HG03521 (cell line): Measurements from ENCODE around the gene SSNA1.
"Not testable (repeated sequence)": the region's sequence is repeated elsewhere in the genome, so short reads cannot be mapped to it uniquely, and the experiment has no call there.

Experiments
- ATAC-seq: cut with Tn5 transposase; IDR thresholded peaks from one replicate; pipeline ENCODE4 v1.9.1; 2021; ENCODE audit warnings: mild to moderate bottlenecking, moderate library complexity; ENCODE audit not compliant: unreplicated experiment

SSNA1 gene

DNA sequence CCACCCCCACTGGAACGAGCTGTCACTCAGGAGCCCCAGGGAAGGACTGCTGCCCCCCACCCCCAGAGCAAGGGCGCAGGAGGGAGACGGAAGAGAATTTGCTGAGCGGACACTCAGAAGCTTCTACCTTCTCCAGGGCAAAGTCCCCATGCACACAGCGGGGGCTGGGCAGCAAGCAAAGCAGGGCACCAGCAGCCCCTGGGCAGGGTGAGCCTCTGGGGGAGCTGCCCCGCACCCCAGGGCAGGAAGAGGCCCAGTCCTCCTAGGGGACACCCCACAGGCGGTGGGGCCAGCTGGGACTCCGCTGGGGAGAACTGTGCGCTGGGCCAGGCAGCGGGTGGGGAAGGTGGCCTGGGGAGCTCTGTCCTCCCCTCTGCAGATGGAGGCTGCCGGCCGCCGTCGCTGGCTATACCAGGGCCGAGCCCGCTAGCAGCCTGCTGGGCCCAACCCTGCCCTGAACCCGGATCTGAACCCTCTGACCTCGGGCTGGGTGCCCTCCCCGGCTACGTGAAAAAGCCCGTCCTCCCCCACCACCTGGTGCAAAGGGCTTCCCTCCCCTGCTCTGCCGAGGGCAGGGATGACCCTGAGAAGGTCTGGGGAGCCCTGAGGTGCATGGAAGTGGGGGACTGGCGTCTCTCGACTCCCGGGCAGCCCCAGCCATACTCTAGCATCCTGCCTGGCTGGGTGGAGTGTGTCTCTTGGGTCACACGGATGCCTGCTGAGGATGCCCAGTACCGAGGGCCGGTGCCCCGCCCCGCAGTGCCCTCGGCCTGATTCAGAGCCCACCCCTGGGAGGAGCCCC lies 41.6 kb downstream of the SSNA1 start:
- ATAC-seq, result no peak

DNA sequence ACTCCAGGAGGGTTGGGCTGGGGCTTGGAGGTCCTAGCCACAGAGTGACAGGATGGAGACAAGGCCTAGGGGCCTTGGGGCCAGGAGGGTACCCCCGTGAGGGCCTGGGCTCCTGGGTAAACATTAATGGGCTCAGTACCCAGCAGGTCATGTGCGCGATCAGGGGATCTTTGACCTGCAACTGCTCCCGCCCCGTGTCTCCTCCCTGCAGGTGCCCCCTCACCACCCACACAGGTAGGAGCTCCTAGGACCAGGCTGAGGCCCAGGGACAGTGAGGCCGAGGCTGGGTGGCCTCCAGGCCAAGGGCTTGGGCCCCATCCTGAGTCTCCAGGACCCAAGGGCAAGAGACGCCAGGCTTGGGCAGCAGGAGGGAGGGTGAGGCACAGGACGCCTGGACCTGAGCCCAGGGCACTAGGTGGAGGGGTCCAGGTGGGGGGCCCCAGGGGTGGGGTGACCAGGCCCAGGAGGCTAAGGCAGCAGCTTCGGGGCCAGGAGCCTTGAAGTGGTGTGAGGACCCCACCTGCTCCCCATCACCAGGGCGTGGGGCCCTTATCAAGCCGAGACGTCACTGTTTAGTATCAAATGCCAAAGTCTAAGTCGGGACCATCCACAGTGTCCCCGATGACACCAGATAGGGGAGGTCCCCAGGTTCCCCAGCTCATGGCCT lies 42.4 kb downstream of the SSNA1 start, which contains the start of gene SLC34A3:
TSS of gene SLC34A3 (plus strand) at position 197 of the 667 bp plus-strand sequence. CDS start 802 bp downstream, outside the sequence.
- no peak for ATAC-seq

DNA sequence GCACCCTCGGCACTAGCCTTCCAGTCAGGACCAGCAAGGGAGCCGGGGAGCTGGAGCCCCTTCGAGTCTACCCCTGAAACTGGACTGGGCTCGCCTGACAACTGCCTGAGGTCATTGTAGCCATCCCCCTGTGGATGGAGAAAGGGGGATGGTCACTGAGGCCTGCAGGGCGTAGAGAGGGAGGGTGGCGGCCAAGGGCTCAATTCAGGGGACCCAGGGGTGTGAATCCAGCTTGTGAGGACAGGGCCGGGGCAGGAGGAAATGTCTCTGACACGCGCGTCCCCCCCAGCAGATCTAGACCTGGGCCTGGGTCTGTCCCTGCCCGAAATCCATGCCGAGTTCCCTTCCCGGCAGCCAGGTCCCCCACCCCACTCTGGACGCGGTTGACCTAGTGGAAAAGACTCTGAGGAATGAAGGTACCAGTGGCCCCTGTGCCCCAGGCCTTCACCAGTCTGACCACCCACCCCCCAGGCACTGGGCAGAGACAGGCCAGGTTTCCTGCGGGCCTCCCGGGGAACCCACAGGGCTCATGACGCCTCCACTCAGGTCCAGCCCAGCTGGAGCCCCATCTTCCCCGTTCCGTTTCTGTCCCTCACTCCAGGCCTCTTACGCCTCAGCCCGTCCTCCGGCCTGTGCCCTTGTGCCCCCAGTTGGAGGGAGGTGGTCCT lies 43.0 kb downstream of the SSNA1 start:
- ATAC-seq, result no peak

DNA sequence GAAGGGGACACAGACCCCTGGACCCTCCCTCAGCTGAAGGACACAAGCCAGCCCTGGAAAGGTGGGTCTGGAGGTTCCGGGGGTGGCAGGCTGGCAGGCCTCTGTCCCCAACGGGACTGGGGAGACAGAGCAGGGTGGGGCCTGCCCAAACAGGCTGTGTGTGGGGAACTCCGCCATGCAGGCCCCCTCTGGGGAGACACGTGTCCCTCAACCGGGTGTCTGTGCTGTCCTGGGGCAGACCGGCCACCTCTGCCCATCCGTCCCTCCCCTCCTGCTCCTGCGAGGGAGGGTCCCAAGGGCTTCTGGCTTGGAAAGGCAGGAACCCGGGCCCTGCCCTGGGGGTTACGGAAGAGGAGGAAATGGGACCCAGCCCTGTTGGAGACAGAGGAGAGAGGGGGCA lies 43.6 kb downstream of the SSNA1 start:
- ATAC-seq, result no peak

DNA sequence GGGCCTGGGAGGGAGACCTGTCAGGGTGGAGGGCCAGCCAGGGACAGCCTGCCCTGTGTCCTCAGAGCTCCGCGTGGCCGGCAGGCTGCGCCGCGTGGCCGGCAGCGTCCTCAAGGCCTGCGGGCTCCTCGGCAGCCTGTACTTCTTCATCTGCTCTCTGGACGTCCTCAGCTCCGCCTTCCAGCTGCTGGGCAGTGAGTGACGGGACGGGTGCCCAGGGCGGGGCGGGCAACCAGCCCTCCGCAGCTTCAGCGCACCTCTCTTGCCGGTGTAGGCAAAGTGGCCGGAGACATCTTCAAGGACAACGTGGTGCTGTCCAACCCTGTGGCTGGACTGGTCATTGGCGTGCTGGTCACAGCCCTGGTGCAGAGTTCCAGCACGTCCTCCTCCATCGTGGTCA lies 44.0 kb downstream of the SSNA1 start:
- ATAC-seq, result no peak

DNA sequence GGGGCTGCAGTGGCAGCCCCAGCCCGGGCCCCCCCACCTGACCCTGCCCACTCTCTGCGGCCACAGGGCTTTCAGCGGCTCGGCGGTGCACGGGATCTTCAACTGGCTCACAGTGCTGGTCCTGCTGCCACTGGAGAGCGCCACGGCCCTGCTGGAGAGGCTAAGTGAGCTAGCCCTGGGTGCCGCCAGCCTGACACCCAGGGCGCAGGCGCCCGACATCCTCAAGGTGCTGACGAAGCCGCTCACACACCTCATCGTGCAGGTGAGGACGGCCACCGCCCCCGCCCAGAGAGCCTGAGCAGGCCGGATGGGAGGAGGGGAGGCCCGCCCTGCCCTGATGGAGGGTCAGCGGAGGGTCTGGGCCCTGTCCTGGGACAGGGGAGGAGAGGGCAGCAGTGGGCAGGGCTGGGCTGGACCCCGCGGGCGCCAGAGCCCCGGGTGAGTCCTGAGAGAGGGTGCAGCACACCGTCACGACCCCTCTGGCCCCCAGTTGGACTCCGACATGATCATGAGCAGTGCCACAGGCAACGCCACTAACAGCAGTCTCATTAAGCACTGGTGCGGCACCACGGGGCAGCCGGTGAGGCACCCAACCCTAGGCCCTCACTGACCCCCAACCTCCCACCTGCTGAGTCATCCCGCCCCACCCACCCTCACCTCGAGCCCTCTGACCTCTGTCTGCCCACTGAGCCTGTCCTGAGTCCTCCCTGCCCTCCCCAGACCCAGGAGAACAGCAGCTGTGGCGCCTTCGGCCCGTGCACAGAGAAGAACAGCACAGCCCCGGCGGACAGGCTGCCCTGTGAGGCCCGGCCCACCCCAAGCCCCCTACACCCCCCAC lies 44.9 kb downstream of the SSNA1 start:
- ATAC-seq, result no peak

DNA sequence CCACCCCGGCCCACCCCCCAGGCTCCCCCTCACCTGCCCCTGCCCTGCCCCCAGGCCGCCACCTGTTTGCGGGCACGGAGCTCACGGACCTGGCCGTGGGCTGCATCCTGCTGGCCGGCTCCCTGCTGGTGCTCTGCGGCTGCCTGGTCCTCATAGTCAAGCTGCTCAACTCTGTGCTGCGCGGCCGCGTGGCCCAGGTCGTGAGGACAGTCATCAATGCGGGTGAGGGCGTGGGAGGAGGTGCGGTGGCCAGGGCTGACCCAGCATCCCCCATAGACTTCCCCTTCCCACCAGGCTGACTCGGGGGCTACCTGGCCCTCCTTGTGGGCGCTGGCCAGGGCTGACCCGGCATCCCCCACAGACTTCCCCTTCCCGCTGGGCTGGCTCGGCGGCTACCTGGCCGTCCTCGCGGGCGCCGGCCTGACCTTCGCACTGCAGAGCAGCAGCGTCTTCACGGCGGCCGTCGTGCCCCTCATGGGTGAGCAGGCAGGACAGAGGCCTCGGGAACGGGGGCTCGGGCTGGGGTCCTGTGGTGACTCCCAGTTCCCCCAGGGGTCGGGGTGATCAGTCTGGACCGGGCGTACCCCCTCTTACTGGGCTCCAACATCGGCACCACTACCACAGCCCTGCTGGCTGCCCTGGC lies 45.7 kb downstream of the SSNA1 start:
- ATAC-seq, result no peak

DNA sequence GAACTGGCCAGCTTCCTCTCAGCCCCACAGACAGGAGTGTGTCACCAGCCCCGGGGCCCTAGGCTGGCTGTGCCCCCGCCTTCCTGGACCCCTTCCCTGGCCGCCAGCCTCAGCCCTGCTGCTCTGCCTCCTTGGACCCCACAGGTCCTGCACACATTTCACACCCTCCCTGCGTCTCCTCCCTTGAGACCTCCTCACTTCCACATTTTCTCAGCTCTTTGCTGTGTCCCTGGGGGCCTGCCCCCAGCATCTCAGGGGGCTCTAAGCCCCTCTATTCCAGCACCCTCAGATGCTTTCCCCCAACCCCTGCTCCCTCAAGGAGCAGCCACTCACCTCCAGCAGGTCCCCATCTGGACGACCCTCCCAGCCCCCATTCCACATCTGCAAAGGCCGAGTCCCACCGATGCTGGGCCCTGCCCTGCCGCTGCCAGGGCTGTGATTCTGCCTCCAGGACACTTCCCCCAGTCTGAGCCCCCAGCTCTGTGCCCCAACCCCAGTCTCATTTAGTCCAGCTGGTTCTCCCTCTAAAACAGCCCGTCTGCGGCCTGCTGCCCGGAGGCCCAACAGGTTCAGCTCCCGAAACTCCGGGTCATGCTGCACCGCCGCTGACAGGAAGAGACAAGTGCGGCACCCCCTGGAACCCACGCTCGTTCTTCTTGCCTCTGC lies 46.4 kb downstream of the SSNA1 start:
- ATAC-seq, result no peak

DNA sequence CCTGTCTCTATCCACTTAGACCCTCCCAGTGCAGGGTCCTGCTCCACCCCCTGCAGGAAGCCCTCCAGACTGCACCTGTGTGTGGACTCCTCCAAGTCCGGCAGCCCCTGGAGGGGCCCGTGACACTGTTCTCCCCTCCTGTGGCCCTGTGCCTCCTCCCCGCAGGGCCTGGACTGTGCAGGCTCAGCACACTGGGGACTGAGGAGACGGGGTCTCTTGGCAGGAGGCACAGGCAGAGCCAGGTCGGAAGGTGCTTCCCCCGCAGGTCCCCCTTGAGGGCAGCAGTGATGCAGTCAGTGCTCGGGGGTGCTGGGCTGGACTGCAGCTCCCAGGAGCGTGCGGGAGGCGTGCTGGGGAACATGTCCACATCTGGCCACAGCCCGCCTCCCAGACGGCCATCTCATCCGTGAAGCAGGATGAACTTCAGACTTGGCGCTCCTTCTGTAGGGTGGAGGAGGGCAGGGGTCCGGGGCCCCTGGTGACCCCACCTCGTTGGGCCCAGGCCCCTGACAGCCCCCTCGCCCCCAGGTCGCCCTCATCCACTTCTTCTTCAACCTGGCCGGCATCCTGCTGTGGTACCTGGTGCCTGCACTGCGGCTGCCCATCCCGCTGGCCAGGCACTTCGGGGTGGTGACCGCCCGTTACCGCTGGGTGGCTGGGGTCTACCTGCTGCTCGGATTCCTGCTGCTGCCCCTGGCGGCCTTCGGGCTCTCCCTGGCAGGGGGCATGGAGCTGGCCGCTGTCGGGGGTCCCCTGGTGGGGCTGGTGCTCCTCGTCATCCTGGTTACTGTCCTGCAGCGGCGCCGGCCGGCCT lies 47.2 kb downstream of the SSNA1 start:
- ATAC-seq, result no peak

DNA sequence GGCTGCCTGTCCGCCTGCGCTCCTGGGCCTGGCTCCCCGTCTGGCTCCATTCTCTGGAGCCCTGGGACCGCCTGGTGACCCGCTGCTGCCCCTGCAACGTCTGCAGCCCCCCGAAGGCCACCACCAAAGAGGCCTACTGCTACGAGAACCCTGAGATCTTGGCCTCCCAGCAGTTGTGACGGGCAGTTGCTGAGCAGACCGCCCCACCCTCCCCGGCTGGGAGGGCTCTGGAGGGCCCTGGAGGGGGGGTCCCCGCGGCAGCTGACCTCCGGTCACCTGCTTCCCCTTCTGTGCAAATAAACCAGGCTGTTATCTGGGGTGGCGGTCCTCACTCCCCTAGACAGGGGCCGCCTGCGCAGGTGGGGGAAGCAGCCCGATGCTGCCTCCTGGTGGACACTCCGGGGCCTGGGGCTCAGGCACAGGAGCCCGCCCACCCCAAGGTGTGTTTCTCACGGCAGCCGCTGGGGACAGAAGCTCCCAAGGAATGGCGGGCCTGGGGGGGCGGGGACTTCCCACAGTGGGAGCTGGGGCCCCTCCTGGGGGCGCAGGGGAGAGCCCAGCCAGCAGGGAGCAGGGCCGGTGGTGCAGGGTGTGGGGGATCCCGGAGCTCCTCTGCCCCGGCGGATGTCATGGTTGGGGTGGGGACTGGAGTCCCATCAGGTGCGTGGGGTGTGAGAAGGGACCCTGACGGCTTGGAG lies 47.9 kb downstream of the SSNA1 start:
- ATAC-seq, result no peak

DNA sequence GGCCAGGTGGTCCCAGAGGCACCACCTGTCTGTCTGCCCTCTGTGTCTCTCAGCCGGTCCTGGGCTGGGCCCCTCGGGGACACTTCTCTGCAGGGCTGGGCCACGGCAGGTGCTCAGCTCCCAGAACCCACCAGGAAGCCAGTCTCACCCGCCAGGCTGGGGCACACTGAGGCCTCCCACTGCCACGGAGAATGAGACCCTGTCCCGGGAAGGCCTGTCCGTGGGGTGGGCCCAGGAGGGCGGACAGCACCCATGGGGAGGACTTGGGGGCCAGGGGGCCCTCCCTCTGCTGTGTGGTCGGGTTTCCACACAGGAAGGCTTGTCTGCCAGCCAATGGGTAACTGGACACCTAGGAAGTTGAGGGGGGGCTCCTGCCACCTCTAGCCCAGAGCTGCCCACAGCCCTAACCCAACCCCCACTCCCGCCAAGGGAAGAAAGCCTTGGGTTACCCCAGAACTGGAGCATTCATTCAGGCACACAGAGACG lies 48.5 kb downstream of the SSNA1 start:
- no peak for ATAC-seq

DNA sequence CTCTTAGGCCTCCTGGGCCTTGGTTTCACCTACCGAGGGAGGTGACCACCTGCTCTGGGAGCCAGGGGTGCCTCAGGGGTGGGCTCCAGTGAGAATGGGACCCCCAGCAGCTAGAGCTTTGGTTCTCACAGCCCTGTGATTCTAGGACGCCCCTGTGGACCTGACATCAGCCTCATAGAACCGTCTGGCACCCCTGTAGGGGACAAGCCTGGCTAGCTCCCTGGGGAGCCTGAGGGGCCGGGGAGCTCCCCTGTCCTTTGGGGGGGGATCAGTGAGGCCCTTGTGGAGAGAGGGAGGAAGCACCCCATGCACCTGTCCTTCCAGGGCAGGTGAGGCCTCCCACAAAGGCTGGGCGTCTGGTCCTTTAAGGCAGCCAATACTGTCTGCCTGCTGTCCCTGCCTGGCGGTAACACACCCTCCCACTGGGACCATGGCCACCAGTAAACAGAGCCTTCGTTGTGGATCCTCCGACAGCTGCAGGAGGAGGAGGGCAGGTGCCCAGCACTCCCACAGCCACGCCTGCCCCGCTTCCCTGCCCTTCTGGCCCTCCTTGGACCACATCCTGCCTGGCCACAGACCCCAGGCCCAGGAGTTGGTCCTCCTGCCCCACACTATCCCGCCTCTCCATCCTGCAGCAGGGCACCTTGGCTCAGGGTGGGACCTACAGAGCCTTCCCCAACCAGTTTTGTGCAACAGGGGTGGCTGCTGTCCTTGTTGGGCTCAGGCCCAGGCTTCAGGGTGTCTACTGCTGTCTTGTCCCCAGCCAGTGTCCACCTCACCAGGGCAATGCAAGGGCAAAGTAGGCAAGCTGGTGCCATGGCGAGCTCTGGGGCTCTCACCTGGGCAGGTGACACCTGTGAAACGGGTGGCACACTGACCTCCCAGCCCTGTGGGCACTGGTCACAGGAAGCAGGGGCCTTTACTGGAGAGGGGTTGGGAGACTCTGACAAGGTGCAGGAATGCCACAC lies 49.6 kb downstream of the SSNA1 start:
- no peak for ATAC-seq

DNA sequence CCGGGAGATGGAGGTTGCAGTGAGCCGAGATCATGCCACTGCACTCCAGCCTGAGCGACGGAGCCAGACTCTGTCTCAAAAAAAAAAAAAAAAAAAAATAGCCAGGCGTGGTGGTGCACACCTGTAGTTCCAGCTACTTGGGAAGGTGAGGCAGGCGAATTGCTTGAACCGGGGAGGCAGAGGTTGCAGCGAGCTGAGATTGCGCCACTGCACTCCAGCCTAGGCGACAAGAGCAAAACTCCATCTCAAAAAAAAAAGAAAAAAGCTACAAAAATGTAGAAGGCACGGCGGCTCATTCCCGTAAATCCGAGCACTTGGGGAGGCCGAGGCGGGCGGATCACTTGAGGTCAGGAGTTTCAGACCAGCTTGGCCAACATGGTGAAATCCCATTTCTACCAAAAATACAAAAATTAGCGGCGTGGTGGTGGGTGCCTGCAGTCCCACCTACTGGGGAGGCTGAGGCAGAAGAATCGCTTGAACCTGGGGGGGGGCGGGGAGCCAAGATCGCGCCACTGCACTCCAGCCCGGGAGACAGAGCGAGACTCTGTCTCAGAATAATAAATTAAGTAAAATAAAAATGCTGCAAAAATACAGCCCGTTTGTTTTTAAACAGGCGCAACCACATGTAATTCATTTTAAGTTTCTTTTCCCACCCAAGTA lies 51.2 kb downstream of the SSNA1 start:
- ATAC-seq, result not testable (repeated sequence)
